CD4-positive, alpha-beta T cell (primary cell): ENCODE measurements around the gene UBAC2. TPM values are rescaled to one million over a fixed set of nuclear protein-coding genes. Genes with fewer than 3 reads are reported as not detected.

Experiments used
- ATAC-seq: fragments of 200-7000 bp; cut with Tn5 transposase; one replicate; pipeline ENCODE4 v1.10.0; 2022; ENCODE audit warnings: mild to moderate bottlenecking; ENCODE audit not compliant: poor library complexity
- CTCF ChIA-PET: fragments of 350-600 bp; sonication (Branson Sonifier 250); formaldehyde crosslinking; loops from one replicate; lab custom pipeline; 2021; ENCODE audit warnings: antibody characterized with exemption, inconsistent platforms; lab: Charles Lee
- POLR2A ChIA-PET: fragments of 350-600 bp; sonication (Branson Sonifier 250); formaldehyde crosslinking; loops from one replicate; lab custom pipeline; 2021; ENCODE audit warnings: antibody characterized with exemption, inconsistent platforms; lab: Charles Lee
- DNase-seq, 14 experiments: peaks; one replicate each; pipeline ENCODE4 v3.0.0-alpha.2; 2013 to 2020; ENCODE audit warnings: mixed read lengths in 2 of 14
- H3K27ac ChIP-seq, 2 donors: one replicate each; pipeline versions ENCODE4 v1.5.1 to v1.7.0; 2013; ENCODE audit warnings: low read length in 2 of 2, low read depth in 1 of 2, mild to moderate bottlenecking in 1 of 2
- H3K27me3 ChIP-seq, 2 experiments: 1 replicate in 1 of 2; 2 replicates in 1 of 2; pipeline versions ENCODE4 v1.6.1 to v1.7.0; 2013; ENCODE audit warnings: low read length in 2 of 2, control low read depth in 1 of 2, mild to moderate bottlenecking in 1 of 2, moderate library complexity in 1 of 2; ENCODE audit not compliant: insufficient read depth in 2 of 2, control insufficient read depth in 1 of 2
- H3K36me3 ChIP-seq: one replicate; pipeline ENCODE4 v1.6.1; 2013; ENCODE audit warnings: low read length, control low read depth; ENCODE audit not compliant: insufficient read depth
- H3K4me1 ChIP-seq: one replicate; pipeline ENCODE4 v1.6.1; 2013; ENCODE audit warnings: low read length, control low read depth; ENCODE audit not compliant: insufficient read depth
- H3K4me3 ChIP-seq: one replicate; pipeline ENCODE4 v1.5.1; 2013; ENCODE audit warnings: mild to moderate bottlenecking, low read length, moderate library complexity
- H3K9me3 ChIP-seq, 2 experiments: 1 replicate in 1 of 2; 2 replicates in 1 of 2; pipeline versions ENCODE4 v1.6.1 to v1.7.0; 2013; ENCODE audit warnings: low read length in 2 of 2, mild to moderate bottlenecking in 2 of 2, control low read depth in 1 of 2, moderate library complexity in 1 of 2; ENCODE audit not compliant: control insufficient read depth in 1 of 2, insufficient read depth in 1 of 2
- H3K27ac Mint-ChIP-seq: one replicate; pipeline ENCODE4 v1.8.0; 2020; ENCODE audit warnings: mixed read lengths
- H3K27me3 Mint-ChIP-seq: one replicate; pipeline ENCODE4 v1.8.0; 2021; ENCODE audit warnings: mixed read lengths
- H3K36me3 Mint-ChIP-seq: one replicate; pipeline ENCODE4 v1.8.0; 2021; ENCODE audit warnings: low read depth, mixed read lengths
- H3K4me1 Mint-ChIP-seq: one replicate; pipeline ENCODE4 v1.8.0; 2021; ENCODE audit warnings: low read depth, mixed read lengths
- H3K4me3 Mint-ChIP-seq: one replicate; pipeline ENCODE4 v1.8.0; 2020; ENCODE audit warnings: mild to moderate bottlenecking, mixed read lengths
- H3K9me3 Mint-ChIP-seq: one replicate; pipeline ENCODE4 v1.8.0; 2020; ENCODE audit warnings: mixed read lengths
- CTCF ChIP-seq: fragments of 200-600 bp; IDR thresholded peaks from one replicate; pipeline ENCODE4 v1.8.0; 2022; ENCODE audit warnings: antibody characterized with exemption, mild to moderate bottlenecking
- intact Hi-C, 2 experiments: fragments of 100-400 bp; cut with DNase I in 1 of 2; cut with micrococcal nuclease in 1 of 2; formaldehyde crosslinking; loops; one replicate each; pipeline versions ENCODE4 v1.15.1 to v1.9.0; 2023 to 2025; cut with DNase I, micrococcal nuclease
- total RNA-seq, 174 experiments: library from RNA in 2 of 174; stranded (reverse) in 2 of 174; gene quantifications; one replicate each; pipeline ENCODE4 v1.2.3 and lab custom pipeline; 2021 to 2026

Gene UBAC2
- total RNA-seq, 2 experiments from 2014 or later, result 59.8 to 67.4 TPM

DNA sequence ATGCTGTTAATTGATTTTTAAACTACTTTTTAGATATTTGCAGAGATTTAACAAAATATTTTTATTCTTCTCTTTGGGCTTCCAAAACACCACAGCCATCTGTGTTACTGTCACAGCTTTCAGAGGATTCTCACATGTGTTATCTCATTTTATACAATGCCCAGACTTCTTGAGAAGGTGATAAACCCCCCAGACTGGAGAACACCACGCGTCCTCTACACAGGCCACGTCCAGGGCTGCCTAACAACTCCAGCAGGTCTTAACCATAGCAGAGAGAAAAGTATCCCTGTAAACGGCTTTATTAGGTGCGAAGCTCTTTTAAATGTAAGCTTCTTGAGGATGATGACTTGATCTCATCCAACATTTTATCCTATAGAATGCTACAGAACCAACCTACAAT lies 104.5 kb downstream of the UBAC2 start:
- peaks cover 56% of the 10 kb centered on the region for H3K4me1 ChIP-seq
- ATAC-seq (no peak), DNase-seq (peak in 1 of 14 experiments; percentile 20)
- Mint-ChIP-seq H3K27me3 (no peaks in the 10 kb centered on the region), H3K27ac (peak overlapping the region; percentile 89), H3K4me3 (peak overlapping the region; percentile 97), H3K36me3 (peaks cover 77% of the 10 kb centered on the region), H3K9me3 (no peaks in the 10 kb centered on the region), H3K4me1 (peaks cover 69% of the 10 kb centered on the region)
- peak overlapping the region; percentile 68 to 74 for H3K27ac ChIP-seq
- TF ChIP-seq CTCF, result no peak
- no peaks in the 10 kb centered on the region for H3K27me3 ChIP-seq
- intact Hi-C loops, result loop anchor here in 1 of 2 experiments (5.0 kb wide), 1 partner anchor 33 kb away; no protein-coding TSS in a partner anchor
- ChIA-PET POLR2A (interaction anchor here (1.1 to 13.9 kb wide), 24 partner anchors 8 to 129 kb away, joined by 3 to 220 read pairs (median 16); partner anchors contain the start of gene UBAC2), CTCF (interaction anchor here (0.9 to 6.4 kb wide), 10 partner anchors 10 to 131 kb away, joined by 4 to 44 read pairs (median 7); no protein-coding TSS in a partner anchor)
- H3K36me3 ChIP-seq, result peaks cover 50% of the 10 kb centered on the region
- no peaks in the 10 kb centered on the region for H3K9me3 ChIP-seq
- peak overlapping the region; percentile 83 for H3K4me3 ChIP-seq

GRCh38 chr13:99305566-99305965 lies 104.9 kb downstream of the UBAC2 start:
- Histone ChIP-seq H3K9me3 (no peaks in the 10 kb centered on the region), H3K4me3 (peak overlapping the region; percentile 83), H3K27ac (peak overlapping the region; percentile 68 to 74), H3K27me3 (no peaks in the 10 kb centered on the region), H3K36me3 (peaks cover 47% of the 10 kb centered on the region), H3K4me1 (peaks cover 55% of the 10 kb centered on the region)
- Mint-ChIP-seq H3K27me3 (no peaks in the 10 kb centered on the region), H3K36me3 (peaks cover 73% of the 10 kb centered on the region), H3K9me3 (no peaks in the 10 kb centered on the region), H3K27ac (peak overlapping the region; percentile 89), H3K4me1 (peaks cover 69% of the 10 kb centered on the region), H3K4me3 (peak overlapping the region; percentile 97)
- ATAC-seq, result no peak
- intact Hi-C loops, result loop anchor here in 1 of 2 experiments (5.0 kb wide), 1 partner anchor 33 kb away; no protein-coding TSS in a partner anchor
- peak in 1 of 14 experiments; percentile 23 for DNase-seq
- ChIA-PET CTCF (interaction anchor here (0.9 to 6.4 kb wide), 10 partner anchors 10 to 131 kb away, joined by 3 to 44 read pairs (median 6); no protein-coding TSS in a partner anchor), POLR2A (interaction anchor here (0.6 to 13.9 kb wide), 32 partner anchors 9 to 513 kb away, joined by 3 to 220 read pairs (median 12); partner anchors contain the start of genes GPR18 and UBAC2)
- TF ChIP-seq CTCF, result no peak

- H3K4me3 ChIP-seq, result peak within 1 kb of the TSS; percentile 83
- Mint-ChIP-seq H3K4me3 (peak within 1 kb of the TSS; percentile 97), H3K9me3 (no peaks in the 10 kb centered on the region), H3K27me3 (no peaks in the 10 kb centered on the region), H3K27ac (peak within 1 kb of the TSS; percentile 89), H3K4me1 (peaks cover 75% of the 10 kb centered on the region), H3K36me3 (peaks cover 69% of the 10 kb centered on the region)
- peak; percentile 74 for ATAC-seq
- H3K9me3 ChIP-seq, result no peaks in the 10 kb centered on the region
- TF ChIP-seq CTCF, result no peak
- intact Hi-C loops, result loop anchor here (1.0 to 5.0 kb wide), 7 partner anchors 15 to 128 kb away; no protein-coding TSS in a partner anchor
- DNase-seq, result peak in 5 of 14 experiments; percentile 26 to 90 (median 86)
- peaks cover 31% of the 10 kb centered on the region for H3K36me3 ChIP-seq
- POLR2A ChIA-PET, result interaction anchor here (0.7 to 13.9 kb wide), 24 partner anchors 8 to 128 kb away, joined by 3 to 220 read pairs (median 13); partner anchors contain the start of genes GPR18 and UBAC2
- peak within 1 kb of the TSS; percentile 68 to 80 for H3K27ac ChIP-seq
- H3K4me1 ChIP-seq, result peaks cover 59% of the 10 kb centered on the region
- H3K27me3 ChIP-seq, result no peaks in the 10 kb centered on the region
- CTCF ChIA-PET, result interaction anchor here (1.2 to 6.4 kb wide), 8 partner anchors 8 to 131 kb away, joined by 3 to 44 read pairs (median 8); no protein-coding TSS in a partner anchor
Measured at GRCh38 chr13:99307247-99307646, 106.6 kb downstream of the UBAC2 start, which contains the start of gene GPR183. Gene GPR183 (minus strand): TSS chr13:99307399. CDS start chr13:99296145, 11,254 bp downstream.
